IPS-NIHi7 (cell line): ENCODE results near the gene ZNF83.
A peak's percentile ranks its signal among the peaks of the same experiment; 100 is the strongest.
"Not testable (repeated sequence)": the region's sequence is repeated elsewhere in the genome, so short reads cannot be mapped to it uniquely, and the experiment has no call there.

Experiments used
- DNase-seq: peaks from one replicate; pipeline ENCODE4 v3.0.0; 2012; ENCODE audit warnings: mixed read lengths; ENCODE audit errors: extremely low spot score

Gene ZNF83

GRCh38 chr19:52637718-52638585 lies at the start of gene ZNF83:
Gene ZNF83, minus strand, starts transcription at chr19:52638355.
- DNase-seq, result peak; percentile 99

- no peak for DNase-seq
Observed at GRCh38 chr19:52687684-52688083, 49.5 kb upstream of the ZNF83 start.

GRCh38 chr19:52685811-52686210 lies 47.7 kb upstream of the ZNF83 start:
- DNase-seq, result no peak

GRCh38 chr19:52681216-52681615 lies 43.1 kb upstream of the ZNF83 start:
- not testable (repeated sequence) for DNase-seq

- DNase-seq, result no peak
Observed at GRCh38 chr19:52679598-52679997, 41.4 kb upstream of the ZNF83 start.

- not testable (repeated sequence) for DNase-seq
Observed at GRCh38 chr19:52675239-52675638, 37.1 kb upstream of the ZNF83 start.

- DNase-seq, result no peak
Observed at GRCh38 chr19:52673014-52673413, 34.9 kb upstream of the ZNF83 start.

- no peak for DNase-seq
Observed at GRCh38 chr19:52670046-52670445, 31.9 kb upstream of the ZNF83 start.

GRCh38 chr19:52669586-52669985 lies 31.4 kb upstream of the ZNF83 start:
- no peak for DNase-seq

- DNase-seq, result no peak
Observed at GRCh38 chr19:52667972-52668371, 29.8 kb upstream of the ZNF83 start.

GRCh38 chr19:52666506-52666905 lies 28.4 kb upstream of the ZNF83 start:
- DNase-seq, result no peak

- DNase-seq, result no peak
Observed at GRCh38 chr19:52665529-52665928, 27.4 kb upstream of the ZNF83 start.

- DNase-seq, result peak; percentile 9
Observed at GRCh38 chr19:52665027-52665426, 26.9 kb upstream of the ZNF83 start.

- DNase-seq, result peak; percentile 59
Observed at GRCh38 chr19:52664461-52664860, 26.3 kb upstream of the ZNF83 start.

GRCh38 chr19:52662631-52663030 lies 24.5 kb upstream of the ZNF83 start:
- DNase-seq, result no peak

- DNase-seq, result no peak
Observed at GRCh38 chr19:52660981-52661380, 22.8 kb upstream of the ZNF83 start.

- peak; percentile 32 for DNase-seq
Observed at GRCh38 chr19:52659013-52659412, 20.9 kb upstream of the ZNF83 start.

GRCh38 chr19:52658595-52658994 lies 20.4 kb upstream of the ZNF83 start:
- no peak for DNase-seq

GRCh38 chr19:52653161-52653560 lies 15.0 kb upstream of the ZNF83 start:
- no peak for DNase-seq

- no peak for DNase-seq
Observed at GRCh38 chr19:52651956-52652355, 13.8 kb upstream of the ZNF83 start.

- DNase-seq, result no peak
Observed at GRCh38 chr19:52648336-52649016, 10.3 kb upstream of the ZNF83 start.

- DNase-seq, result no peak
Observed at GRCh38 chr19:52646571-52647217, 8.5 kb upstream of the ZNF83 start.

GRCh38 chr19:52640916-52641315 lies 2.8 kb upstream of the ZNF83 start:
- peak; percentile 74 for DNase-seq
